ENCODE measurements around the gene WDFY3.

DNA sequence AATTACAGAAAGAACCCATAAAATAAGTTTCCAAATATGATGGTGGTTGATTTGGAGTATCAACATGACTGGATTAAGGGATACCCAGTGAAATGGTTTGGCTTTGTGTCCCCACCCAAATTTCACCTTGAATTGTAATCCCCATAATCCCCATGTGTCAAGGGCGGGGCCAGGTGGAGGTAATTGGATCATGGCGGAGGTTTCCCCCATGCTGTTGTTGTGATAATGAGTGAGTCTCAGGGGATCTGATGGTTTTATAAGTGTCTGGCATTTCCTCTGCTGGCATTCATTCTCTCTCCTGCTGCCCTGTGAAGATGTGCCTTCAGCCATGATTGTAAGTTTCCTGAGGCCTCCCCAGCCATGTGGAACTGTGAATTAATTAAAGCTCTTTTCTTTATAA, 39.1 kb downstream of the WDFY3 start:
- TF ChIP-seq, protein P1, sequence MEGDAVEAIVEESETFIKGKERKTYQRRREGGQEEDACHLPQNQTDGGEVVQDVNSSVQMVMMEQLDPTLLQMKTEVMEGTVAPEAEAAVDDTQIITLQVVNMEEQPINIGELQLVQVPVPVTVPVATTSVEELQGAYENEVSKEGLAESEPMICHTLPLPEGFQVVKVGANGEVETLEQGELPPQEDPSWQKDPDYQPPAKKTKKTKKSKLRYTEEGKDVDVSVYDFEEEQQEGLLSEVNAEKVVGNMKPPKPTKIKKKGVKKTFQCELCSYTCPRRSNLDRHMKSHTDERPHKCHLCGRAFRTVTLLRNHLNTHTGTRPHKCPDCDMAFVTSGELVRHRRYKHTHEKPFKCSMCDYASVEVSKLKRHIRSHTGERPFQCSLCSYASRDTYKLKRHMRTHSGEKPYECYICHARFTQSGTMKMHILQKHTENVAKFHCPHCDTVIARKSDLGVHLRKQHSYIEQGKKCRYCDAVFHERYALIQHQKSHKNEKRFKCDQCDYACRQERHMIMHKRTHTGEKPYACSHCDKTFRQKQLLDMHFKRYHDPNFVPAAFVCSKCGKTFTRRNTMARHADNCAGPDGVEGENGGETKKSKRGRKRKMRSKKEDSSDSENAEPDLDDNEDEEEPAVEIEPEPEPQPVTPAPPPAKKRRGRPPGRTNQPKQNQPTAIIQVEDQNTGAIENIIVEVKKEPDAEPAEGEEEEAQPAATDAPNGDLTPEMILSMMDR (conservative IDR thresholded peaks at IDR 0.05; ENCODE audit: low read depth, low read length), result no peak
- TF ChIP-seq, protein P2, sequence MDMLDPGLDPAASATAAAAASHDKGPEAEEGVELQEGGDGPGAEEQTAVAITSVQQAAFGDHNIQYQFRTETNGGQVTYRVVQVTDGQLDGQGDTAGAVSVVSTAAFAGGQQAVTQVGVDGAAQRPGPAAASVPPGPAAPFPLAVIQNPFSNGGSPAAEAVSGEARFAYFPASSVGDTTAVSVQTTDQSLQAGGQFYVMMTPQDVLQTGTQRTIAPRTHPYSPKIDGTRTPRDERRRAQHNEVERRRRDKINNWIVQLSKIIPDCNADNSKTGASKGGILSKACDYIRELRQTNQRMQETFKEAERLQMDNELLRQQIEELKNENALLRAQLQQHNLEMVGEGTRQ (IDR thresholded peaks at IDR 0.05; ENCODE audit: low read depth, low read length), result no peak
- TF ChIP-seq POLR2A (IDR thresholded peaks at IDR 0.05; ENCODE audit: low read depth, low read length) (no peak), NFE2L2 (IDR thresholded peaks at IDR 0.05; ENCODE audit: low read depth, low read length) (no peak), ELK1 (IDR thresholded peaks at IDR 0.05; ENCODE audit: borderline replicate concordance, low read depth, low read length) (no peak), RAD21 (IDR thresholded peaks at IDR 0.05; ENCODE audit: low read length) (no peak), RCOR1 (IDR thresholded peaks at IDR 0.05; ENCODE audit: insufficient replicate concordance, low read length) (no peak)
